Breast epithelium (tissue), 3 donors: Measurements from ENCODE around the gene CERT1.

ENCODE experiments used
- POLR2A ChIP-seq: fragments of 450-650 bp; IDR thresholded peaks from one replicate; pipeline ENCODE4 v1.6.1; 2016; ENCODE audit warnings: antibody characterized with exemption, mild to moderate bottlenecking, moderate library complexity
- TF ChIP-seq, protein P1 (sequence below), 3 donors: fragments of 450-650 bp; IDR thresholded peaks; one replicate each; pipeline ENCODE4 v1.5.1; 2016 to 2017; ENCODE audit warnings: antibody characterized with exemption in 3 of 3, mild to moderate bottlenecking in 3 of 3, moderate library complexity in 3 of 3

DNA sequence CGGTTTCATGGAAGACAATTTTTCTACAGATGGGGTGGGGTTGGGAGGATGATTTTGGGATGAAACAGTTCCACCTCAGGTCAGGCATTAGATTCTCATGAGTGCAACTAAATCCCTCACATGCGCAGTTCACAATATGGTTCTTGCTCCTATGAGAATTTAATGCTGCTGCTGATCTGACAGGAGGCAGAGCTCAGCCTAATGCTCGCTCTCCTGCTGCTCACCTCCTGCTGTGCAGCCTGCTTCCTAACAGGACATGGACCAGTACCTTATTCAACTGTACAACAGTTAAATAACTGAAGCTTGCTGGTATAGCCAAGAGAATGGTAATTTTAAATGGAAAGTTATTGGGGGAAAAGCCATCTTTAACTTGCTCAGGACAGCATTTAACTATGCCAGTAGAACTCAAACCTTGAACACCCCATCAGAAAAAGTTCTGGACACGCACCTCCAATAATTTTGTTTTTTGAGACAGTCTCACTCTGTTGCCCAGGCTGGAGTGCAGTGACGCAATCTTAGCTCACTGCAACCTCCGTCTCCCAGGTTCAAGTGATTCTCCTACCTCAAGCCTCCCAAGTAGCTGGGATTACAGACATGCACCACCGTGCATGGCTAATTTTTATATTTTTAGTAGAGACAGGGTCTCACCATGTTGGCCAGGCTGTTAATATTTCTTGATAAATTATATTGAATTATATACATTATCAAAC lies 146.7 kb downstream of the CERT1 start:
- TF ChIP-seq POLR2A, result no peak
- TF ChIP-seq, protein P1, sequence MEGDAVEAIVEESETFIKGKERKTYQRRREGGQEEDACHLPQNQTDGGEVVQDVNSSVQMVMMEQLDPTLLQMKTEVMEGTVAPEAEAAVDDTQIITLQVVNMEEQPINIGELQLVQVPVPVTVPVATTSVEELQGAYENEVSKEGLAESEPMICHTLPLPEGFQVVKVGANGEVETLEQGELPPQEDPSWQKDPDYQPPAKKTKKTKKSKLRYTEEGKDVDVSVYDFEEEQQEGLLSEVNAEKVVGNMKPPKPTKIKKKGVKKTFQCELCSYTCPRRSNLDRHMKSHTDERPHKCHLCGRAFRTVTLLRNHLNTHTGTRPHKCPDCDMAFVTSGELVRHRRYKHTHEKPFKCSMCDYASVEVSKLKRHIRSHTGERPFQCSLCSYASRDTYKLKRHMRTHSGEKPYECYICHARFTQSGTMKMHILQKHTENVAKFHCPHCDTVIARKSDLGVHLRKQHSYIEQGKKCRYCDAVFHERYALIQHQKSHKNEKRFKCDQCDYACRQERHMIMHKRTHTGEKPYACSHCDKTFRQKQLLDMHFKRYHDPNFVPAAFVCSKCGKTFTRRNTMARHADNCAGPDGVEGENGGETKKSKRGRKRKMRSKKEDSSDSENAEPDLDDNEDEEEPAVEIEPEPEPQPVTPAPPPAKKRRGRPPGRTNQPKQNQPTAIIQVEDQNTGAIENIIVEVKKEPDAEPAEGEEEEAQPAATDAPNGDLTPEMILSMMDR (IDR thresholded peaks at IDR 0.05), result no peak
